ENCODE measurements around the gene SP3.

The SP3 gene

GRCh38 chr2:174005801-174006419 is 40.7 kb upstream of the SP3 start:
- no peaks in the 10 kb centered on the region for H3K36me3 ChIP-seq (ENCODE audit: control insufficient read depth in 1 of 2, insufficient read depth in 2 of 2, low read length in 2 of 2)
- no peak overlapping the region for H3K27ac ChIP-seq (ENCODE audit: low read length)
- no peaks in the 10 kb centered on the region for H3K27me3 ChIP-seq (ENCODE audit: low read depth, low read length)
- H3K4me3 ChIP-seq (ENCODE audit: low read depth in 1 of 2, low read length in 2 of 2): no peak overlapping the region
- H3K9me3 ChIP-seq (ENCODE audit: control insufficient read depth in 1 of 2, low read length in 2 of 2): no peaks in the 10 kb centered on the region
- H3K4me1 ChIP-seq (ENCODE audit: control insufficient read depth in 1 of 2, insufficient read depth in 2 of 2, low read length in 2 of 2): peaks cover 6 to 7% of the 10 kb centered on the region in 2 donors

- Histone ChIP-seq H3K9me3 (ENCODE audit: control insufficient read depth in 1 of 2, low read length in 2 of 2) (no peaks in the 10 kb centered on the region), H3K4me3 (ENCODE audit: low read depth in 1 of 2, low read length in 2 of 2) (peak overlapping the region in 1 of 2 donors; percentile 12), H3K27ac (ENCODE audit: low read length) (peak overlapping the region; percentile 46), H3K36me3 (ENCODE audit: control insufficient read depth in 1 of 2, insufficient read depth in 2 of 2, low read length in 2 of 2) (no peaks in the 10 kb centered on the region), H3K27me3 (ENCODE audit: low read depth, low read length) (no peaks in the 10 kb centered on the region), H3K4me1 (ENCODE audit: control insufficient read depth in 1 of 2, insufficient read depth in 2 of 2, low read length in 2 of 2) (peaks cover 6 to 7% of the 10 kb centered on the region in 2 donors)
These were observed 39.9 kb upstream of the SP3 start for GRCh38 chr2:174004905-174005605.

- H3K4me3 ChIP-seq (ENCODE audit: low read depth in 1 of 2, low read length in 2 of 2): no peak overlapping the region
- no peaks in the 10 kb centered on the region for H3K9me3 ChIP-seq (ENCODE audit: control insufficient read depth in 1 of 2, low read length in 2 of 2)
- H3K27ac ChIP-seq (ENCODE audit: low read length): no peak overlapping the region
These were observed 38.8 kb upstream of the SP3 start for GRCh38 chr2:174003720-174004695.

GRCh38 chr2:174002679-174003078 is 37.5 kb upstream of the SP3 start:
- Histone ChIP-seq H3K9me3 (ENCODE audit: control insufficient read depth in 1 of 2, low read length in 2 of 2) (no peaks in the 10 kb centered on the region), H3K27ac (ENCODE audit: low read length) (no peak overlapping the region), H3K4me3 (ENCODE audit: low read depth in 1 of 2, low read length in 2 of 2) (no peak overlapping the region), H3K4me1 (ENCODE audit: control insufficient read depth in 1 of 2, insufficient read depth in 2 of 2, low read length in 2 of 2) (peaks cover 9 to 15% of the 10 kb centered on the region in 2 donors), H3K27me3 (ENCODE audit: low read depth, low read length) (no peaks in the 10 kb centered on the region), H3K36me3 (ENCODE audit: control insufficient read depth in 1 of 2, insufficient read depth in 2 of 2, low read length in 2 of 2) (no peaks in the 10 kb centered on the region)

More at GRCh38 chr2:174003720-174004695, 38.8 kb upstream of the SP3 start:
- no peaks in the 10 kb centered on the region for H3K36me3 ChIP-seq (ENCODE audit: control insufficient read depth in 1 of 2, insufficient read depth in 2 of 2, low read length in 2 of 2)
- peaks cover 6 to 7% of the 10 kb centered on the region in 2 donors for H3K4me1 ChIP-seq (ENCODE audit: control insufficient read depth in 1 of 2, insufficient read depth in 2 of 2, low read length in 2 of 2)
- no peaks in the 10 kb centered on the region for H3K27me3 ChIP-seq (ENCODE audit: low read depth, low read length)

- H3K4me3 ChIP-seq (ENCODE audit: low read depth in 1 of 2, low read length in 2 of 2): no peak overlapping the region
- no peaks in the 10 kb centered on the region for H3K36me3 ChIP-seq (ENCODE audit: control insufficient read depth in 1 of 2, insufficient read depth in 2 of 2, low read length in 2 of 2)
- H3K27ac ChIP-seq (ENCODE audit: low read length): no peak overlapping the region
- no peaks in the 10 kb centered on the region for H3K9me3 ChIP-seq (ENCODE audit: control insufficient read depth in 1 of 2, low read length in 2 of 2)
- H3K27me3 ChIP-seq (ENCODE audit: low read depth, low read length): no peaks in the 10 kb centered on the region
- H3K4me1 ChIP-seq (ENCODE audit: control insufficient read depth in 1 of 2, insufficient read depth in 2 of 2, low read length in 2 of 2): peaks cover 9 to 26% of the 10 kb centered on the region in 2 donors
These were observed 35.9 kb upstream of the SP3 start for GRCh38 chr2:174001107-174001506.

GRCh38 chr2:173999724-174000123 is 34.6 kb upstream of the SP3 start:
- Histone ChIP-seq H3K27ac (ENCODE audit: low read length) (no peak overlapping the region), H3K4me1 (ENCODE audit: control insufficient read depth in 1 of 2, insufficient read depth in 2 of 2, low read length in 2 of 2) (peaks cover 7 to 20% of the 10 kb centered on the region in 2 donors), H3K27me3 (ENCODE audit: low read depth, low read length) (no peaks in the 10 kb centered on the region), H3K9me3 (ENCODE audit: control insufficient read depth in 1 of 2, low read length in 2 of 2) (no peaks in the 10 kb centered on the region), H3K36me3 (ENCODE audit: control insufficient read depth in 1 of 2, insufficient read depth in 2 of 2, low read length in 2 of 2) (no peaks in the 10 kb centered on the region), H3K4me3 (ENCODE audit: low read depth in 1 of 2, low read length in 2 of 2) (no peak overlapping the region)

GRCh38 chr2:173999272-173999671 is 34.1 kb upstream of the SP3 start:
- Histone ChIP-seq H3K9me3 (ENCODE audit: control insufficient read depth in 1 of 2, low read length in 2 of 2) (no peaks in the 10 kb centered on the region), H3K27me3 (ENCODE audit: low read depth, low read length) (no peaks in the 10 kb centered on the region), H3K27ac (ENCODE audit: low read length) (no peak overlapping the region), H3K36me3 (ENCODE audit: control insufficient read depth in 1 of 2, insufficient read depth in 2 of 2, low read length in 2 of 2) (no peaks in the 10 kb centered on the region), H3K4me1 (ENCODE audit: control insufficient read depth in 1 of 2, insufficient read depth in 2 of 2, low read length in 2 of 2) (peaks cover 7 to 19% of the 10 kb centered on the region in 2 donors), H3K4me3 (ENCODE audit: low read depth in 1 of 2, low read length in 2 of 2) (no peak overlapping the region)

GRCh38 chr2:173998386-173998785 is 33.2 kb upstream of the SP3 start:
- Histone ChIP-seq H3K27ac (ENCODE audit: low read length) (peak overlapping the region; percentile 60), H3K27me3 (ENCODE audit: low read depth, low read length) (no peaks in the 10 kb centered on the region), H3K4me1 (ENCODE audit: control insufficient read depth in 1 of 2, insufficient read depth in 2 of 2, low read length in 2 of 2) (peaks cover 7 to 19% of the 10 kb centered on the region in 2 donors), H3K9me3 (ENCODE audit: control insufficient read depth in 1 of 2, low read length in 2 of 2) (no peaks in the 10 kb centered on the region), H3K36me3 (ENCODE audit: control insufficient read depth in 1 of 2, insufficient read depth in 2 of 2, low read length in 2 of 2) (no peaks in the 10 kb centered on the region), H3K4me3 (ENCODE audit: low read depth in 1 of 2, low read length in 2 of 2) (no peak overlapping the region)

GRCh38 chr2:173997753-173998152 is 32.6 kb upstream of the SP3 start:
- H3K27me3 ChIP-seq (ENCODE audit: low read depth, low read length): no peaks in the 10 kb centered on the region
- H3K4me3 ChIP-seq (ENCODE audit: low read depth in 1 of 2, low read length in 2 of 2): no peak overlapping the region

GRCh38 chr2:173997269-173997668 is 32.1 kb upstream of the SP3 start:
- Histone ChIP-seq H3K27ac (ENCODE audit: low read length) (no peak overlapping the region), H3K4me3 (ENCODE audit: low read depth in 1 of 2, low read length in 2 of 2) (no peak overlapping the region), H3K27me3 (ENCODE audit: low read depth, low read length) (no peaks in the 10 kb centered on the region), H3K36me3 (ENCODE audit: control insufficient read depth in 1 of 2, insufficient read depth in 2 of 2, low read length in 2 of 2) (no peaks in the 10 kb centered on the region), H3K9me3 (ENCODE audit: control insufficient read depth in 1 of 2, low read length in 2 of 2) (no peaks in the 10 kb centered on the region), H3K4me1 (ENCODE audit: control insufficient read depth in 1 of 2, insufficient read depth in 2 of 2, low read length in 2 of 2) (peaks cover 7 to 19% of the 10 kb centered on the region in 2 donors)

More at GRCh38 chr2:173997753-173998152, 32.6 kb upstream of the SP3 start:
- Histone ChIP-seq H3K4me1 (ENCODE audit: control insufficient read depth in 1 of 2, insufficient read depth in 2 of 2, low read length in 2 of 2) (peaks cover 7 to 19% of the 10 kb centered on the region in 2 donors), H3K9me3 (ENCODE audit: control insufficient read depth in 1 of 2, low read length in 2 of 2) (no peaks in the 10 kb centered on the region), H3K36me3 (ENCODE audit: control insufficient read depth in 1 of 2, insufficient read depth in 2 of 2, low read length in 2 of 2) (no peaks in the 10 kb centered on the region), H3K27ac (ENCODE audit: low read length) (peak overlapping the region; percentile 60)

GRCh38 chr2:173996766-173997165 is 31.6 kb upstream of the SP3 start:
- Histone ChIP-seq H3K36me3 (ENCODE audit: control insufficient read depth in 1 of 2, insufficient read depth in 2 of 2, low read length in 2 of 2) (no peaks in the 10 kb centered on the region), H3K9me3 (ENCODE audit: control insufficient read depth in 1 of 2, low read length in 2 of 2) (no peaks in the 10 kb centered on the region), H3K27me3 (ENCODE audit: low read depth, low read length) (no peaks in the 10 kb centered on the region), H3K4me1 (ENCODE audit: control insufficient read depth in 1 of 2, insufficient read depth in 2 of 2, low read length in 2 of 2) (peaks cover 9 to 22% of the 10 kb centered on the region in 2 donors), H3K27ac (ENCODE audit: low read length) (no peak overlapping the region), H3K4me3 (ENCODE audit: low read depth in 1 of 2, low read length in 2 of 2) (no peak overlapping the region)
